ENCODE data around the gene LARP4B.

DNA sequence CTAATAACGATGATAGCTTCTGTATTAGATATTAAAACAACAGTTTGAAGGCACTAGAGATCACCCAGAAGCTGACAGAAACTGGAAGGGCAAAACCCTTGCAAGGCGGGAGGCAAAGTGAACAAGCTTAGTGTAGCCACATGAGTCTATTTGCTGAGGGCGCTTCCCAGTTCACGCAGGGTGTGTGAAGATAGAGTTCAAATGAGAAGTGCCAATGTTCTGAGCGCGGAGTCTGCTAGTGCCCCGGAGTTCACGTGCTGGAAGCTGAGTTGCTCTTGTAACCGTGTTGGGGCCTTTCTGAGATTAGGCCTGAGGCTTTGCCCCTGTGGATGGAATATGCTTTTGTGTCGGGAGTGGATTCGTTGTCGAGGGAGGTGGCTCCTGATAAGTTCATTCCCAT lies 40.1 kb upstream of the LARP4B start:
- TF ChIP-seq, protein P1, sequence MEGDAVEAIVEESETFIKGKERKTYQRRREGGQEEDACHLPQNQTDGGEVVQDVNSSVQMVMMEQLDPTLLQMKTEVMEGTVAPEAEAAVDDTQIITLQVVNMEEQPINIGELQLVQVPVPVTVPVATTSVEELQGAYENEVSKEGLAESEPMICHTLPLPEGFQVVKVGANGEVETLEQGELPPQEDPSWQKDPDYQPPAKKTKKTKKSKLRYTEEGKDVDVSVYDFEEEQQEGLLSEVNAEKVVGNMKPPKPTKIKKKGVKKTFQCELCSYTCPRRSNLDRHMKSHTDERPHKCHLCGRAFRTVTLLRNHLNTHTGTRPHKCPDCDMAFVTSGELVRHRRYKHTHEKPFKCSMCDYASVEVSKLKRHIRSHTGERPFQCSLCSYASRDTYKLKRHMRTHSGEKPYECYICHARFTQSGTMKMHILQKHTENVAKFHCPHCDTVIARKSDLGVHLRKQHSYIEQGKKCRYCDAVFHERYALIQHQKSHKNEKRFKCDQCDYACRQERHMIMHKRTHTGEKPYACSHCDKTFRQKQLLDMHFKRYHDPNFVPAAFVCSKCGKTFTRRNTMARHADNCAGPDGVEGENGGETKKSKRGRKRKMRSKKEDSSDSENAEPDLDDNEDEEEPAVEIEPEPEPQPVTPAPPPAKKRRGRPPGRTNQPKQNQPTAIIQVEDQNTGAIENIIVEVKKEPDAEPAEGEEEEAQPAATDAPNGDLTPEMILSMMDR (IDR thresholded peaks at IDR 0.05), result no peak
- TF ChIP-seq POLR2A (IDR thresholded peaks at IDR 0.05), result no peak
- peak in 2 of 3 donors; percentile 62 to 73 for TF ChIP-seq POLR2AphosphoS5 (IDR thresholded peaks at IDR 0.05)

Measured in stomach (tissue), 4 donors.